HUES48 (cell line): ENCODE measurements around the gene MAGI2.

ENCODE experiments used
- H3K27ac ChIP-seq: one replicate; pipeline ENCODE4 v1.7.0; 2013; ENCODE audit warnings: low read depth, low read length, inconsistent platforms
- H3K27me3 ChIP-seq: 2 replicates; pipeline ENCODE4 v1.6.1; 2013; ENCODE audit warnings: mild to moderate bottlenecking, low read length; ENCODE audit not compliant: control insufficient read depth, insufficient read depth
- H3K36me3 ChIP-seq: 2 replicates; pipeline ENCODE4 v1.6.1; 2013; ENCODE audit warnings: low read length; ENCODE audit not compliant: control insufficient read depth, insufficient read depth
- H3K4me1 ChIP-seq: 2 replicates; pipeline ENCODE4 v1.6.1; 2013; ENCODE audit warnings: mild to moderate bottlenecking, low read length; ENCODE audit not compliant: control insufficient read depth, insufficient read depth
- H3K4me3 ChIP-seq: 2 replicates; pipeline ENCODE4 v1.5.1; 2013; ENCODE audit warnings: mild to moderate bottlenecking, low read depth, low read length
- H3K9ac ChIP-seq: 2 replicates; pipeline ENCODE4 v1.6.1; 2013; ENCODE audit warnings: mild to moderate bottlenecking, low read depth, low read length, moderate library complexity
- H3K9me3 ChIP-seq: 2 replicates; pipeline ENCODE4 v1.6.1; 2013; ENCODE audit warnings: low read length; ENCODE audit not compliant: control insufficient read depth, insufficient read depth

MAGI2 gene

DNA sequence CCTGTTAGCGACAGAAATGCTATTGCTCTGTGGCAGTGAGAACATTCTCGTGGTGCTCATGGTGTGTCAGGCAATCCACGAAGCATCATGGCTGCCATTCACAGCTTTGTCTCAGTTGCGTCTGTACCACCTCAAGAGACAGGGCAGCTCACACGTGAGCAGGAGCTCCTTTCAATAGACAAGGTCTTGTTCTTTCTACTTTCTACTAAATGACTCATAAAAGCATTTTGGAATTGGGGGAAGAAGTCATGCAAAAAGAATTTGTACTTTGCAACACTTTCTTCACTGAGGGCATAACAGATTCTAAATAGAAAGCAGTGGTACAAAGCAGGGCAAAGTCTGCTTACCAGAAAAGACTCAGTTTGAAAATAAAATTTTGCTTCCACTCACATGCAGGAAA lies 1016.3 kb downstream of the MAGI2 start:
- no peaks in the 10 kb centered on the region for H3K27me3 ChIP-seq
- H3K27ac ChIP-seq, result no peak overlapping the region
- no peaks in the 10 kb centered on the region for H3K9me3 ChIP-seq
- no peaks in the 10 kb centered on the region for H3K36me3 ChIP-seq
- H3K4me1 ChIP-seq, result peaks cover 10% of the 10 kb centered on the region; the same call in 1 of the 2 replicates
- no peak overlapping the region for H3K4me3 ChIP-seq
- no peak overlapping the region for H3K9ac ChIP-seq

DNA sequence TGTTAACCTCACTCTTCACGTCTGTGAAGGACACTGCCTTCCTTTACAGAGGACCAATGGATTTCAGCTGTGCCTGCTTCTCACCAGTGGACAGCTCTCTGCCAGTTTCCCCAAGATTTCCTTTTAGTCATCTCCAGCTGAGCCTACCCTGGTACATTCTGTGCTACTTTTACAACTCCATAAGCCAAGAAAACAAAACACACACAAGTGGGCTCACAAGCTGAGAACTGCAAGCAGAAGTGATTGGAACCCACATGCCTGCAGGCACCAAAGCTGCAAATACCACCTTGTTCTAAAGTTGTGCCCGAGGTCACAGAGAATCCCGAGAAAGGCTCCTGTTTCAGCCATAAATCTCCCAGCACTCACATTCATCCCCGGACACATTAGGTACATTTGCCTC lies 1018.1 kb downstream of the MAGI2 start:
- Histone ChIP-seq H3K27me3 (no peaks in the 10 kb centered on the region), H3K4me1 (peaks cover 8% of the 10 kb centered on the region; the same call in 1 of the 2 replicates), H3K9ac (no peak overlapping the region), H3K27ac (no peak overlapping the region), H3K36me3 (no peaks in the 10 kb centered on the region), H3K9me3 (no peaks in the 10 kb centered on the region), H3K4me3 (no peak overlapping the region)

DNA sequence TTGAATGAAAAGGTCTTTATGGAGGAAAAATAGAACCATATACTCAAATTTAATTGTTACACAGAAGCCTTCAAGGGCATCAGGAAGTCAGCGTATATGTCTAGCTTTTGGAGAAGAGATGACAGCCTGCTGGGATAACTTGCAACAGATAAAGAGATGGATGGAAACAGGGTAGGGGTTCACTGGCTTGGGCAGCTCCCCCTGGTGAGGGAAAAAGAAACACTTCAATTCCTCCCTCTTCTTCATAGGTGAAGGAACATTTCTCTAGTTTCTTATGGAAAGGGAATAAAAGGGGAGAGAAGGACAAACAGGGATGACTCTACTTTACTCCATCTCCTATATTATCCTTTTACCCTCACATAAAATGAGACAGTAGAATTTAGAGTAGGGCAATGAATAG lies 1019.2 kb downstream of the MAGI2 start:
- Histone ChIP-seq H3K9ac (no peak overlapping the region), H3K4me3 (no peak overlapping the region), H3K27ac (no peak overlapping the region), H3K4me1 (peaks cover 14% of the 10 kb centered on the region; the same call in 1 of the 2 replicates), H3K36me3 (no peaks in the 10 kb centered on the region), H3K9me3 (no peaks in the 10 kb centered on the region), H3K27me3 (no peaks in the 10 kb centered on the region)

DNA sequence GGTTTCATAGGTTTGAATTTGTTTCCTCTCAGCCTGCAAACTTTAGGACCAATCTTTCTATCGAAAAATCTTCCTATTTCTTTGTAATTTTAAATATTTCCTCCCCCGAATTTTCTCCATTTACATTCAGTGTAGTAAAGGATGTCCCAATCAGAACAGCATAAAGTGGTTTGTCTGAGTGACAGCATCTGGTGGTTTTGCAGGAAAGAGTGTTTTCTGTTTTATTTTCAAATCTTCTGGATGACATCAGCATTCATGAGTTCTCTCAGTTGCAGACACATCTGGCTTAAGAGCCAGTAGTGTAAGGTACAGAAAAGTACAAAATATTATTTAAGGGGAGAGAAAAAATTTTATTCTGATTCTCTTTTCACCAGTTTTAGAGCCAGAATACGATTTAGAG lies 1020.0 kb downstream of the MAGI2 start:
- peaks cover 10% of the 10 kb centered on the region; the same call in 1 of the 2 replicates for H3K4me1 ChIP-seq
- no peak overlapping the region for H3K4me3 ChIP-seq
- H3K36me3 ChIP-seq, result no peaks in the 10 kb centered on the region
- no peak overlapping the region for H3K27ac ChIP-seq
- H3K9me3 ChIP-seq, result no peaks in the 10 kb centered on the region
- no peaks in the 10 kb centered on the region for H3K27me3 ChIP-seq
- no peak overlapping the region for H3K9ac ChIP-seq

DNA sequence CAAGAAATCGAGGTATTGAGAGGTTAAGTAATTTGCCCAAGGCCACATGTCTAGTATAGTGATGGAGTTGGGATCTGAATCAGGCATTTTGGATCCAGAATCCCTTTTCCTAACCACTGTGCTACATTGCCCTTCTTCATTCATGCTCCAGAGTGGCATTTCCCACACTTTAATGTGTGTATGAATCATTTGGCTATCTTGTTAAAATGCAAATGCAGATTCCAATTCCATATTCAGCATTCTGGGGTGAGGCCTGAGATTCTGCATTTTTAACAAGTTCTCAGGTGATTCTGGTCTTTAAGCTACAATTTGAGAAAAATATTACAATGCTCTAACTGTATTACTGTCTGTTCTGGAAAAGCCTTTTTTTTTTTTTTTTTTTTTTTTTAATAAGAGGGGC lies 1023.6 kb downstream of the MAGI2 start:
- Histone ChIP-seq H3K4me1 (peaks cover 9% of the 10 kb centered on the region; the same call in 1 of the 2 replicates), H3K36me3 (no peaks in the 10 kb centered on the region)

DNA sequence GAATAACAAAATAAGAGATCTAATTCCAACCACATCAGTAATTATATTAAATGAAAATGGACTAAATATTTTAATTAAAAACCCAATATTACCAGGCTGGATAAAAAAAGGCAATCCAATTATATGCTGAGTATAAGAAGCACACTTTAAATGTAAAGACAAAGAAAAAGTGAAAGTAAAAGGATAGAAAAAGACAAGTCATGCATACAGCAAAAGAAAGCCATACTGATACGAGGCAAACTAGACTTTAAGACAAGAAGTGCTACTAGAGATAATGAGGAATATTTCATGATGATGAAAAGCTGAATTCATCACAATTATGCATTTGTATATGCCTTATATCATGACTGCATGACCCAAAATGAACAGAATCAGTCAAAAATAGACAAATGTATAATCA lies 1026.3 kb downstream of the MAGI2 start:
- Histone ChIP-seq H3K4me3 (no peak overlapping the region), H3K9ac (no peak overlapping the region), H3K27ac (no peak overlapping the region), H3K9me3 (no peaks in the 10 kb centered on the region), H3K27me3 (no peaks in the 10 kb centered on the region), H3K4me1 (peaks cover 9% of the 10 kb centered on the region; the same call in 1 of the 2 replicates), H3K36me3 (no peaks in the 10 kb centered on the region)

More for the DNA sequence above, 1023.6 kb downstream of the MAGI2 start:
- Histone ChIP-seq H3K27me3 (no peaks in the 10 kb centered on the region), H3K9ac (no peak overlapping the region), H3K4me3 (no peak overlapping the region), H3K9me3 (no peaks in the 10 kb centered on the region), H3K27ac (no peak overlapping the region)

DNA sequence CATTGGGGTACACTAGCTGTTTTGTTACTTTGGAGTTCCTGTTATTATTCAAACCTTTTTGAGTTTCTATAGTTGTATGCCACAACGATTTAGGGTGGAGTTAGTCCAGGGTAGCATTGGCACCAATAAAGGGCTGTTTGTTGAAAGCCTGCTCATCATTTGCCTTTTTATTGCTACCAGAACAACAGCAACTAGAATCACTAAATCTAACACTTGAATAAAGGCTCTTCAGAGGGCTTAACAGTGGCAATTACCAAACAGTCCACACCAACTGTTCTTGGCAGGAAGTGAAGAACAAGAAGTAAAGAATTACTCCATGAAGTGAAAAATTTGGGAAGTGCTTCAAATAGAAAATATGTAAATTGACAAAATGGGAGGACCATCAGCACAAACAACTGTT lies 1033.5 kb downstream of the MAGI2 start:
- H3K9me3 ChIP-seq, result no peaks in the 10 kb centered on the region
- no peak overlapping the region for H3K27ac ChIP-seq
- no peak overlapping the region for H3K9ac ChIP-seq
- H3K36me3 ChIP-seq, result no peaks in the 10 kb centered on the region
- H3K27me3 ChIP-seq, result no peaks in the 10 kb centered on the region
- H3K4me3 ChIP-seq, result no peak overlapping the region
- no peaks in the 10 kb centered on the region for H3K4me1 ChIP-seq

DNA sequence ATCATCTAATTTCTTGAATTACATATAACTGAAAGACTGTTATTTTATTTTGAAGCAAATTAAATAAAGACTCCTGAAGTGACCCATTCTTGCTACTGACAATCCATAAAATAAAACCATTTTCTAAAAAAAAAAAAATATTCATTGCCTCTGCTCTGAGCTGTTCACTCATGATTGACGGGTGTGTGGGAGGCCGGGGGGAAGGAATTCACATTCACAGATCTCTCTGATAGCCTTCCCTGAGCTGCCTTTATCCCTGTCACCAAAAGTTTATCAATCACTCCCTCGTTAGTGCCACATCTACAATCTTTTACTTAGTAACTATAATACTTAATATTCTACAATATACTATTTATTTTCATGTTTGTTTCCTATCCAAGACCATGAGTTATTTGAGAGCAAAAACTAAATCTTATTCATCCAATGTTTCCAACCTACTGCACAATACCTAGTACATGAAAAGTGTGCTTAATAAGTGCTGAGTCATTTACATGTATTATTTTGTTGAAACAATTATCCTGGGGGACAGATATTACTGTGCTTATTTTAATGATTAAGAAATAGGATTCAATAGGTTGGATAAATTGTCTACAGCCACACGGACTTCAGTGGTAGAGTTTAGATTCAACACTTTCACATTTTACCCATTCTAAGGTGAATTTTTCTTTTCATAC lies 1036.2 kb downstream of the MAGI2 start:
- Histone ChIP-seq H3K9ac (no peak overlapping the region), H3K36me3 (no peaks in the 10 kb centered on the region), H3K4me1 (no peaks in the 10 kb centered on the region), H3K27me3 (no peaks in the 10 kb centered on the region), H3K9me3 (no peaks in the 10 kb centered on the region), H3K27ac (no peak overlapping the region), H3K4me3 (no peak overlapping the region)

DNA sequence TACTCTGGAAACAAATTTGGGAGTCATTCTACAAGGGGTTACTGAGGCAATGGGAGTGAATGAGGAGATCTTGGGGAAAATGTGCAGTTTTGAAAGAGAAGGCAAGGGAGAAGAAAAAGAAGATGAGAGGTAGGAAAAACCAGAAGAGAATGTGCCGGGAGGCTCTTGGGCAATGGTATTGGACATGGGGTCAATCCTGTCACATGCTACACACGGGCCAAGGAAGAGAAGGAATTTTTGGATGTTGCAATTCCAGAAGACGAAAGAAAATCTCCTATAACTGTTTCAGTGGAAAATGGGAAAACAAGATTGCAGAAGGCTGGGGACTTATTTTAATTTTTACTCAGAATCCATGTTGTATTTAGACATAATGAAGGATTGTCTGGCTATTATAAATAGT lies 1039.9 kb downstream of the MAGI2 start:
- Histone ChIP-seq H3K4me1 (no peaks in the 10 kb centered on the region), H3K9ac (no peak overlapping the region), H3K27ac (no peak overlapping the region), H3K4me3 (no peak overlapping the region), H3K36me3 (no peaks in the 10 kb centered on the region), H3K9me3 (no peaks in the 10 kb centered on the region), H3K27me3 (no peaks in the 10 kb centered on the region)

DNA sequence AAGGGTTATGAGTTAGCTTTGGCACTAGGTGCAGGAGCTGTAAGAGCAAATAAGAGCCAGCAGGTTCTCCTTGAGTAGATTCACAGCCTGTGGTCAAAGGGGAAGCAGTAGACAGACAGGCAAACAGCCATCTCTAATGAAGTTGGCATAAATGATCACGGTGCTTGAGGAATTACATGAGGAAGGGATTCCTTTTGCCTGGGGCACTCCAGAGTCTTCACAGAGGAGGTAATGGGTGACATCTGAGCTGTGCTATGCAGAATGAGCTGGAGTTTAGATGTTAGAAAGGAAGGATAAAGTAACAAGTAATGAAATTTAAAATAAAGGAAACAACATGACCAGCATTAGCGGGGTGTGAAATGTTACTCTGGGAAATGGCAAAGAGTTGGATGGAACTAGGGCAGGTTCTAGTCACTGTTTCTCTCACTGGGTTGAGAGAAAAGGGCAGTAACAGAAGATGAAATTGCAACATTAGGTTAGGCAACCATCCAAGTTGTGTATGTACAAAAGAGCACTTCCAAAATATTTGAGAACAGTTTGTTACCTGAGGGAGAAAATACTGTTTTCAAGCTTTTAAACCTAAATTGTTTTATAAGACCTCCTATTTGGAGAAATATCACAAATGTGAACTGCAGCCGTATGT lies 1041.1 kb downstream of the MAGI2 start:
- H3K9me3 ChIP-seq, result no peaks in the 10 kb centered on the region
- H3K36me3 ChIP-seq, result no peaks in the 10 kb centered on the region
- H3K4me3 ChIP-seq, result no peak overlapping the region
- no peaks in the 10 kb centered on the region for H3K27me3 ChIP-seq
- peaks cover 7% of the 10 kb centered on the region; the same call in 1 of the 2 replicates for H3K4me1 ChIP-seq
- H3K9ac ChIP-seq, result no peak overlapping the region
- H3K27ac ChIP-seq, result no peak overlapping the region

DNA sequence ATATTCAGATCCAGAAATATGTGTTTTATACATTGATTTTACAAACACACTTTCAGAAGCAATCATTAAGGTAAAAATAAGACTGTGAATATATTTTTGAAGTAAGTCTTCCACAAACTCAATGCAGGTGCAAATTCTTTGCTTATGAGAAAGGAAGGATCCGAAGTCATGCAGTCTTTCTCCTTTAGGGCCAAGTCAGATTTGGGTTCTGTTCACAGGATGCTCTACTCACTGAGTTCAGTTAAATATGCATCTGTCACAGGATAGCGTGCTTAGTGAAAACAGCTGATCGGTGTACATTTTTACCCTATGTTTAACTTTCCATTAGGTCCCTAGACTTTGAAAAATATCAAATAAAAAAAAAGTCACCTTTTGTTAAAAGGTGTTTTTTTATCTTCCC lies 1046.4 kb downstream of the MAGI2 start:
- Histone ChIP-seq H3K4me3 (no peak overlapping the region), H3K4me1 (peaks cover 12% of the 10 kb centered on the region), H3K9ac (no peak overlapping the region), H3K27ac (no peak overlapping the region), H3K36me3 (no peaks in the 10 kb centered on the region), H3K27me3 (no peaks in the 10 kb centered on the region), H3K9me3 (no peaks in the 10 kb centered on the region)
